HepG2 (cell line): ENCODE measurements around the gene AJUBA. TPM values are rescaled to one million over a fixed set of nuclear protein-coding genes. Genes with fewer than 3 reads are reported as not detected.

Experiments used
- CBX2 ChIP-seq, 2 experiments: fragments of 200-600 bp in 1 of 2; sonication (generic); formaldehyde crosslinking in 1 of 2; IDR thresholded peaks; 2 replicates each; pipeline versions ENCODE4 v1.7.0 to v1.8.1; 2018 to 2022; ENCODE audit warnings: low read depth in 2 of 2, low read length in 1 of 2, mild to moderate bottlenecking in 1 of 2, missing genetic modification reagents in 1 of 2
- ETV6 ChIP-seq: sonication (generic); formaldehyde crosslinking; conservative IDR thresholded peaks from 2 replicates; pipeline ENCODE4 v1.4.0; 2020; ENCODE audit warnings: missing genetic modification reagents
- FIP1L1 ChIP-seq: fragments of 200-400 bp; formaldehyde crosslinking; IDR thresholded peaks from 2 replicates; pipeline ENCODE4 v1.6.1; 2018; ENCODE audit warnings: low read depth, mild to moderate bottlenecking, low read length, moderate library complexity, borderline replicate concordance; ENCODE audit not compliant: insufficient read depth
- FUBP1 ChIP-seq: sonication (generic); formaldehyde crosslinking; IDR thresholded peaks from 2 replicates; pipeline ENCODE4 v1.5.1; 2020; ENCODE audit warnings: missing genetic modification reagents, mild to moderate bottlenecking, borderline replicate concordance
- HHEX ChIP-seq: IDR thresholded peaks from 2 replicates; pipeline ENCODE4 v1.6.1; 2016; ENCODE audit warnings: control low read depth
- HMG20B ChIP-seq: conservative IDR thresholded peaks from 2 replicates; pipeline ENCODE4 v1.6.1; 2016; ENCODE audit warnings: missing genetic modification reagents, missing compliant biosample characterization
- NAIF1 ChIP-seq: sonication (generic); formaldehyde crosslinking; IDR thresholded peaks from 2 replicates; pipeline ENCODE4 v1.5.0; 2020; ENCODE audit warnings: mild to moderate bottlenecking, missing genetic modification reagents, borderline replicate concordance
- NCOA1 ChIP-seq: sonication (generic); formaldehyde crosslinking; IDR thresholded peaks from 2 replicates; pipeline ENCODE4 v1.9.0; 2021; ENCODE audit warnings: missing genetic modification reagents
- NCOA2 ChIP-seq: sonication (generic); formaldehyde crosslinking; IDR thresholded peaks from 2 replicates; pipeline ENCODE4 v1.8.0; 2022; ENCODE audit warnings: inconsistent platforms
- NFATC3 ChIP-seq: sonication (generic); formaldehyde crosslinking; IDR thresholded peaks from 2 replicates; pipeline ENCODE4 v1.5.1; 2020; ENCODE audit warnings: mild to moderate bottlenecking, missing genetic modification reagents
- NONO ChIP-seq, 2 experiments: fragments of 450-650 bp in 1 of 2; sonication (generic) in 1 of 2; formaldehyde crosslinking in 1 of 2; IDR thresholded peaks in 1 of 2; conservative IDR thresholded peaks in 1 of 2; 2 replicates each; pipeline versions ENCODE4 v1.6.1 to v1.8.0; 2017 to 2022; ENCODE audit warnings: mild to moderate bottlenecking in 1 of 2, missing genetic modification reagents in 1 of 2, moderate library complexity in 1 of 2
- PLSCR1 ChIP-seq: sonication (generic); formaldehyde crosslinking; IDR thresholded peaks from 2 replicates; pipeline ENCODE4 v1.5.0; 2020; ENCODE audit warnings: missing genetic modification reagents, mild to moderate bottlenecking, borderline replicate concordance
- POGZ ChIP-seq: sonication (generic); formaldehyde crosslinking; IDR thresholded peaks from 2 replicates; pipeline ENCODE4 v1.4.0; 2020; ENCODE audit warnings: mild to moderate bottlenecking, missing genetic modification reagents
- SMAD9 ChIP-seq: sonication (generic); formaldehyde crosslinking; IDR thresholded peaks from 2 replicates; pipeline ENCODE4 v1.5.1; 2020; ENCODE audit warnings: mild to moderate bottlenecking, missing genetic modification reagents
- TBX3 ChIP-seq: fragments of 450-650 bp; IDR thresholded peaks from 2 replicates; pipeline ENCODE4 v1.6.1; 2017; ENCODE audit warnings: antibody characterized with exemption, mild to moderate bottlenecking, inconsistent platforms, borderline replicate concordance
- THAP7 ChIP-seq: sonication (generic); formaldehyde crosslinking; IDR thresholded peaks from 2 replicates; pipeline ENCODE4 v1.8.1; 2023; ENCODE audit warnings: mild to moderate bottlenecking, missing genetic modification reagents
- ZMAT3 ChIP-seq: sonication (generic); formaldehyde crosslinking; conservative IDR thresholded peaks from 2 replicates; pipeline ENCODE4 v1.7.0; 2021; ENCODE audit warnings: missing genetic modification reagents
- ZMYM3 ChIP-seq: sonication (generic); formaldehyde crosslinking; IDR thresholded peaks from 2 replicates; pipeline ENCODE4 v1.5.1; 2020; ENCODE audit warnings: mild to moderate bottlenecking, missing genetic modification reagents
- ZNF354B ChIP-seq: sonication (generic); formaldehyde crosslinking; IDR thresholded peaks from 2 replicates; pipeline ENCODE4 v1.8.0; 2022; ENCODE audit warnings: mild to moderate bottlenecking, missing genetic modification reagents
- ZNF510 ChIP-seq: sonication (generic); formaldehyde crosslinking; IDR thresholded peaks from 2 replicates; pipeline ENCODE4 v1.4.0; 2020; ENCODE audit warnings: low read depth, mild to moderate bottlenecking, missing genetic modification reagents
- ZNF547 ChIP-seq: sonication (generic); formaldehyde crosslinking; IDR thresholded peaks from 2 replicates; pipeline ENCODE4 v1.5.1; 2020; ENCODE audit warnings: mild to moderate bottlenecking, missing genetic modification reagents
- ZNF550 ChIP-seq: sonication (generic); formaldehyde crosslinking; IDR thresholded peaks from 2 replicates; pipeline ENCODE4 v1.4.0; 2020; ENCODE audit warnings: mild to moderate bottlenecking, missing genetic modification reagents, borderline replicate concordance
- ZNF557 ChIP-seq: sonication (generic); formaldehyde crosslinking; IDR thresholded peaks from 2 replicates; pipeline ENCODE4 v1.4.0; 2020; ENCODE audit warnings: missing genetic modification reagents
- ZNF670 ChIP-seq: sonication (generic); formaldehyde crosslinking; IDR thresholded peaks from 2 replicates; pipeline ENCODE4 v1.8.0; 2022; ENCODE audit warnings: mild to moderate bottlenecking, missing genetic modification reagents, borderline replicate concordance
- ZNF777 ChIP-seq: sonication (generic); formaldehyde crosslinking; IDR thresholded peaks from 2 replicates; pipeline ENCODE4 v1.4.0; 2020; ENCODE audit warnings: missing genetic modification reagents
- ZNF781 ChIP-seq: sonication (generic); formaldehyde crosslinking; IDR thresholded peaks from 2 replicates; pipeline ENCODE4 v1.5.1; 2020; ENCODE audit warnings: borderline replicate concordance, mild to moderate bottlenecking, missing genetic modification reagents; ENCODE audit errors: not compliant biosample characterization
- polyA plus RNA-seq, 8 experiments: library from polyadenylated mRNA; depleted of rRNA in 3 of 8; stranded (reverse) in 7 of 8; unstranded in 1 of 8; fragments of >200 nt; fragmentation: Illumina TruSeq in 4 of 8; extraction: Trizol in 4 of 8; gene quantifications; 2 replicates each; pipeline versions ENCODE4 v1.2.1 to v1.2.3, GENCODE V29; 2011 to 2016; ENCODE audit warnings: low read depth in 4 of 8, missing spikeins in 1 of 8, mixed read lengths in 1 of 8; ENCODE audit not compliant: insufficient read depth in 1 of 8
- total RNA-seq, 5 experiments: library from RNA; depleted of rRNA; stranded (reverse); fragments of >200 nt; fragmentation: Illumina TruSeq; extraction: Trizol; gene quantifications; 2 replicates each; pipeline ENCODE4 v1.2.3, GENCODE V29; 2016; ENCODE audit warnings: low read depth in 1 of 5

Gene AJUBA
- total and polyA plus RNA-seq, 2 of the 13 experiments (the other 11 are each of a cell fraction or from before 2014, with no cell fraction given), result 157 to 241 TPM

- TF ChIP-seq FUBP1 (CRISPR knock-in tag) (no peak), ZNF557 (CRISPR knock-in tag) (peak; percentile 54; the same call in 1 of the 2 replicates), POGZ (CRISPR knock-in tag) (no peak), NONO (IDR thresholded peaks at IDR 0.05) (no peak), NONO (CRISPR knock-in tag; conservative IDR thresholded peaks at IDR 0.05) (no peak), NCOA2 (CRISPR knock-in tag) (no peak), TBX3 (no peak), ZMYM3 (CRISPR knock-in tag) (no peak), ZNF354B (CRISPR knock-in tag) (0 out of 2 replicates have a peak, but pooled peaks have one; percentile 89), ETV6 (no peak), ZNF550 (no peak), ZNF670 (CRISPR knock-in tag) (no peak), NCOA1 (no peak), NAIF1 (CRISPR knock-in tag) (no peak), ZNF510 (no peak), ZNF547 (CRISPR knock-in tag) (no peak), HMG20B (CRISPR knock-in tag) (no peak), HHEX (no peak), FIP1L1 (no peak), ZMAT3 (no peak), NFATC3 (0 out of 2 replicates have a peak, but pooled peaks have one; percentile 58), ZNF777 (no peak), PLSCR1 (CRISPR knock-in tag) (no peak), ZNF781 (CRISPR knock-in tag) (peak; percentile 25), SMAD9 (CRISPR knock-in tag) (peak; percentile 72; the same call in 1 of the 2 replicates), THAP7 (CRISPR knock-in tag) (no peak), CBX2 (IDR thresholded peaks at IDR 0.05; ENCODE audit: low read depth, low read length) (no peak), CBX2 (CRISPR knock-in tag; IDR thresholded peaks at IDR 0.05; ENCODE audit: low read depth) (no peak)
These were observed 3.6 kb upstream of the AJUBA start (continued) for GRCh38 chr14:22985894-22986507.
